ENCODE data around the gene PHF10.
"Not testable (repeated sequence)": the region's sequence is repeated elsewhere in the genome, so short reads cannot be mapped to it uniquely, and the experiment has no call there.

Gene PHF10

GRCh38 chr6:169724494-169725124 is at the start of gene PHF10:
Gene PHF10 (minus strand): TSS chr6:169724500. CDS start chr6:169723931, 569 bp downstream.
- DNase-seq, result peak; percentile 30

DNA sequence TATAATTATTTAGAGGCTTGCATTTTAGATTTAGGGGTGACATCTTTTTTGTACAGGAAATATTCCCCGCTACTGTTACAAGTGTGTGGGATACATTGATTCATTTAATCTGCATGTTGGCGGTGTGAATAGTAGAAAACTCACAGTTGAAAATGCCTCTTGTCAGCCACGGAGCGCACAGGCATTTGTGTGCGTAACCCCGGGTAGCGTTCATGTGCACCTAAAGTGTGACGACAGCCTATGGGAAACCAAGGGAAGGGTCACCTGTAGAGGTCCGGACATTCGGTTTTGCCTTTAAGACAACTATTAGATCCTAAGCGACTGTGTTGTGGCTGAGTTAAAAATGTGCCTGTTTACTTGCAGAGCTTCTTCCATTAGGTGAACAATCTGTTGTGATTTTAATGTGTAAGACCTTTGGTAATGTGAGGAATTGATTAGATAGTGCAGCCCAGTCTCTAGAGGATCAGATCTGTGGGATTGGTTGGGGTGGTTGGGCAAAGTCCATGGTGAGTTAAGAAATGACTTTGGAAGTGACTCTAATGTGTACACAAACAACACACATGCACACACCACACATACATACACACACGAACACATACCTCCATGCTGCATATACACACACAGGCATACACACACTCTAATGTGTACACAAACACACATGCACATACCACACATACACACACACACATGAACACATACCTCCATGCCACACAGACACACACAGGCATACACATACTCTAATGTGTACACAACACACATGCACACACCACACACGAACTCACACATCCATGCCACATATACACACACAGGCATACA is 42.8 kb upstream of the PHF10 start:
- no peak for DNase-seq

GRCh38 chr6:169766232-169766631 is 41.9 kb upstream of the PHF10 start:
- no peak for DNase-seq

GRCh38 chr6:169765789-169766188 is 41.5 kb upstream of the PHF10 start:
- DNase-seq, result not testable (repeated sequence)

GRCh38 chr6:169763881-169764280 is 39.6 kb upstream of the PHF10 start:
- DNase-seq, result no peak

GRCh38 chr6:169763308-169763707 is 39.0 kb upstream of the PHF10 start:
- no peak for DNase-seq

DNA sequence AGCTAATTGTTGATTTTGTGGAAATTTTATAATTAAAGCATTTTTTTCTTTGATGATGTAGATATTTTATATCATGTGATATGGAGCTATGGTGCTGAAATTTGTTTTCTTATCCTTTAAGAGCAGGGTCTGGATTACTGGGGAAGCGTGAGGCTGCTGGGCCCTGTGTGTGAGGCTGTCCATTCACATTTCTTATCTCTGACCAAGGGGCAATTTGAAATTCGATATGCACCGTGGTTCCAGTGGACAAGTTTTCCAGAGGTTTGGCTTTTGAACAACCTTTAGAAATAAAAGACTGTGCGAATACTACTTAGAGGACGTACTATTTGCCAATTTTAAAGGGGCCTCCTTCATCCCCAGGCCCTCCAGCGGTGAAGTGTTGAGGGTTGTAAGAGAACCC is 30.9 kb upstream of the PHF10 start:
- no peak for DNase-seq

DNA sequence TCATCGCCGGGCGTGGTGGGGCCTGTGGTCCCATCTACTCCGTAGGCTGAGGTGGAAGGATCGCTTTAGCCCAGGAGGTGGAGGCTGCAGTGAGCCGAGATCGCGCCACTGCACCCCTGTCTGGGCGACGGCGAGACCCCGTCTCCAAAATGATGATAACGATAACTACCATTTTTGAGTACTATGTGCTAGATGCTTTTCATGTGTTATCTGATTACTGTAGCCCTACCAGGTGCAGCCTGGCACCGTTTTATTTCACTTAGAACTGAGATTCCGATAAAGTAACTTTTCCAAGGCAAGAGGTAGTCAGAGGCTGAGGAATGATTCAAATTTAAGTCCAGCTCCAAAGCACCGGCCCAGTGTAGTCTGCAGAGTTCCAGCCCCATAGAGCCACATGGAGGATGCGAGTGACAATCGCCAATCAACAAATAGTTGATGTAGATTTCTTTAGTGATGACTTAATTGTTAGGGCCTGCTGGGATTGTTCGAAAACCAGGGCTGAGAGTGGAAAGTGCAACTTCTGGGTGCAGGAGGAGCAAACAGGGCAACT is 27.8 kb upstream of the PHF10 start:
- DNase-seq, result no peak

DNA sequence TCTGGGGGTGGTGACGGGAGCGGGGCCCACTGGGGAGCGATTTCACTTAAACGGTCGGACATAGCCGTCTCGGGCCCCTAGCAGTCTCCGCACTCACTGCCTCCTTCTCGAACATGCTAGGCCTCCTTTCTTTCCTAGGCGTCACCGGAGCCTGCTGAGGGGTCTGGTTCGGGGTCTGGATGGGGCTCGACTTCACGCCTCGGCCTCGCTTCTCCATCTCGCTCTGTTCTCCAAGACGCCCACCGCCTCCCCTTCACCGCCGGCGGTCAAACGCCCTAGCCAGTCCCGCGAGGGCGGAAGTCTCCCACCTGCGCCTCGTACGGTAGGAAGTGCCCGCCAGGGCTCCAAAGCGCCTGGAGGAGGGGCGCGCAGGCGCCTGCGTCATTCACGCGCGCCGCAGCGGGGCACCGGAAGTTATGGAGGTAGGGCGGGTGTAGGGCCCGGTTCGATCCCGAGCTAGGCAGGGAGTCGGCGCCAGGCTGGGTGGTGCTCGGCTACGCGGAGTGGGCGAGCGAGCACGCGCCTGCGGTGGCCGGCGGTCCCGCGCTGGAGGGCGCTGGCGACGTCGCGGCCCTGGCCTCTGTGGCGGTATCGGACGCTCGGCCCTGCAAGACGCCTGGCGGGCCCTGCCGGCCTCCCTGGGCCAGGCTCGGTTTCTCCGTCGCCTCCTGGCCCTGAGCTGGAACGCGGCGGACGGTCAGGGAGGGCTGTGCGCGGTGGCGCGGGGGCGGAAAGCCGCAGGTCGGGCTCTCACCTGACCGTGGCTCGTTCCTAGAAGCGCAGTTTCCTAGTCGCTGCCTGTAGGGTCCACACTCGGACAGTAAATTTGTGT is 27.2 kb upstream of the PHF10 start, which contains the start of the genes DYNLT2 and ERMARD:
DYNLT2 (minus strand) TSS at position 331 of the 832 bp plus-strand sequence; CDS start at position 217, 114 bp downstream.
ERMARD (plus strand) TSS at position 381 of the 832 bp plus-strand sequence; CDS start at position 417, 36 bp downstream.
- DNase-seq, result peak; percentile 60

DNA sequence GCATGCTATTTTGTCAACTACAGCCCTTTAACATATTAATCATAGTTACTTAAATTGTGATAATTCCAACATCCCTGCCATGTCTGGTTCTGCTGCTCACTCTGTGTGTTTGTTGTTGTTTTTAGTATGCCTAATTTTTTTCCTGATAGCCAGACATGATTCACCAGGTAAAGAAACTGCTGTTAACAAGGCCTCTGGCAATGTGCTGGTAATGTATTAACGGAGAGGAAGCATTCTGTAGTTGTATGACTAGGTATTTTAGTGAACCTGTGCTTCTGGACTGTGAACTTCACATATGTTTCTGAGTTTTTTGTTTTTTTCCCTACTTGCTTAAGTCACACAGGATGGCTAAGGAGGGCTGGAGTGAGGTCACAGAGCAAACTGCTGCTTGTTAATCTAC is 22.3 kb upstream of the PHF10 start:
- DNase-seq, result no peak

DNA sequence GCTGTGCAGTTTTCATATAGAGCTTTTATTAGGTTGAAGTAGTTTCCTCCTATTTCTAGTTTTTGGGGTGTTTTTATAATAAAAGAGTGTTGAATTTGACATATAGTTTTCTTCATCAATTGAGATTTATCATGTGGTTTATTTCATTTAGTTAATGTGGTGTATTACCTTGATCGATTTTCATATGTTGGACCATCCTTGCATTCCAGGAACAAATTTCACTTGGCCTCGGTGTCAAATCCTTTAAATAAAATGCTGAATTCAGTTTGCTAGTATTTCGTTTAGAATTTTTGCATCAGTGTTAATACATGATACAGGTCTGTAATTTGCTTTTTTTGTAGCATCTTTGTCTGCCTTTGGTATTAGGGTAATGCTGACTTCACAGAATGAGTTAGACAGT is 21.1 kb upstream of the PHF10 start:
- DNase-seq, result no peak

- DNase-seq, result no peak
These were observed 17.0 kb upstream of the PHF10 start for GRCh38 chr6:169741344-169741743.

DNA sequence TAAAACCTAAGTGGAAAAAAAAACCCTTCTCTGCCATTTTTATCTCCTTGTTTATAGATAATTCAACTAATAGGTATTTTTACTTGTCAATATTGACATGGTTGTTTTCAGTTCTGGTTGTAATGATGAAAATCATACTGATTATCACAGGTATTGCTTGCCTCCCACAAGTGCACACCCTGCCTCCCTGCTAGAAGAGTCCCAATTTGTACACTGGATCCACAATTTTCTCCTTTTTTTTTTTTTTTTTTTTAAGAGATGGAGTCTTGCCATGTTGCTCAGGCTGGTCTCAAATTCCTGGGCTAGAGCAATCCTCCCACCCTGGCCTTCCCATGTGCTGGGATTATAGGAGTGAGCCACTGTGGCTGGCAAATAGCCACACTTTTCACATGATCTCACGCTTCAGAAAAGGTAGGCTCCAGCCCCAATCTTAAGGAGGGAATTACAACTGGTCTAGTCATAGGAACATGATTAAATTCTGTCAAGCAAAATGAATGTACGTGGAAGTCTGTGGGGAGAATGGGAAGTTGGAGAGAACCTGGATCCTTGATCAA is 14.8 kb upstream of the PHF10 start:
- no peak for DNase-seq

DNA sequence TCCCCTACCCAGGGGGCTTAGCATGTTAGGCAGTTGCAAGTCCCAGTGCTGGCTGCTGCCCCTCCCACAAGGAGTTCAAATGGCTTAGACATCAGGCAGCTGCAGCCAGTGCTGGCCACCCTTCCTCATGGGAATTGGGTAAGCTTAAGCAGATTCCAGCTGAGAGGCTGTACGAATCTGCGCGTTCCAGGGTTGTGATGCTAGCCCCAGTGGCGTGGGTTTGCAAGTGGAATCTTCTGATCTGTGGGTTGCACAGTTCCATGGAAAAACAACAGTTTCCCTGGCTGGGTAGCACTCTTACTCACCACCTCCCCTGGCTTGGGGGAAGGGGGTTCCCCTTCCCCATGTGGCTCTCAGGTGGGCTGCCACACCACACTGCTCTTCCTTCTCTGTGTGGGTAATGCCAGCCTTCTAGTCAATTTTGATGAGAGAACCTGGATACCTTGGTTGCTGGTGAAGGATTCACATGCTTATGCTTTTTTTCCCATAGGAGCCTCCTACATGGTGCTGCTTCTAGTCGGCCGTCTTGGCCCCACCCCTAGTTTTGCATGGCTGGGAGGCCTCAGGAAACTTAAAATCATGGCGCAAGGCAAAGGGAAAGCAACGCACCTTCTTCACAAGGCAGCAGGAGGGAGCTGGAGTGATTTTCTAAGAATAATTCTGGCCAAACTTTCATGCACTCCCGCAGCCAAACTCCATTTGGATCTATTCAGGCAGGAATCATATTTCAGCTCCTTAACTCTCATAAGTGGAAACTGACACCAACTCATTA is 14.1 kb upstream of the PHF10 start:
- DNase-seq, result no peak

DNA sequence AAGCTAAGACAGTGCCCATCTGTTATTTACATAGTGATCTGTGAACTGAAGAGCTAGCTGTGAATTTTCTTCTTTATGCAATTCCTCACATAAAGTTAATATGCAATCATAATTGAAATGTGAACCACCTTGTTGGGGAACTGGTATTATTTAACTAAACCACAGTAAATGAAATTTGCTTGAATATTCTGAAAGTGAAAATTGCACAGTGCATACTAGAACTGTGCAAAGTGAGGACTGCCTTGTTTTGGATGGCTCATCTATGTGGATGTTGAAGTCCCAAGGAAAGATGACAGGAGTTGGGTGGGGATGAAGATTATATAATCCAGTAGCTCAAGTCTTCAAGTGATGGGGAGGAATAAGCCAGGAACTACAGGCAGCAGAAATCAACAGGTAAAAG is 5.7 kb upstream of the PHF10 start:
- DNase-seq, result no peak

- no peak for DNase-seq
These were observed 2.7 kb upstream of the PHF10 start for GRCh38 chr6:169726963-169727362.

- DNase-seq, result no peak
These were observed 1.7 kb upstream of the PHF10 start for GRCh38 chr6:169726049-169726400.

DNA sequence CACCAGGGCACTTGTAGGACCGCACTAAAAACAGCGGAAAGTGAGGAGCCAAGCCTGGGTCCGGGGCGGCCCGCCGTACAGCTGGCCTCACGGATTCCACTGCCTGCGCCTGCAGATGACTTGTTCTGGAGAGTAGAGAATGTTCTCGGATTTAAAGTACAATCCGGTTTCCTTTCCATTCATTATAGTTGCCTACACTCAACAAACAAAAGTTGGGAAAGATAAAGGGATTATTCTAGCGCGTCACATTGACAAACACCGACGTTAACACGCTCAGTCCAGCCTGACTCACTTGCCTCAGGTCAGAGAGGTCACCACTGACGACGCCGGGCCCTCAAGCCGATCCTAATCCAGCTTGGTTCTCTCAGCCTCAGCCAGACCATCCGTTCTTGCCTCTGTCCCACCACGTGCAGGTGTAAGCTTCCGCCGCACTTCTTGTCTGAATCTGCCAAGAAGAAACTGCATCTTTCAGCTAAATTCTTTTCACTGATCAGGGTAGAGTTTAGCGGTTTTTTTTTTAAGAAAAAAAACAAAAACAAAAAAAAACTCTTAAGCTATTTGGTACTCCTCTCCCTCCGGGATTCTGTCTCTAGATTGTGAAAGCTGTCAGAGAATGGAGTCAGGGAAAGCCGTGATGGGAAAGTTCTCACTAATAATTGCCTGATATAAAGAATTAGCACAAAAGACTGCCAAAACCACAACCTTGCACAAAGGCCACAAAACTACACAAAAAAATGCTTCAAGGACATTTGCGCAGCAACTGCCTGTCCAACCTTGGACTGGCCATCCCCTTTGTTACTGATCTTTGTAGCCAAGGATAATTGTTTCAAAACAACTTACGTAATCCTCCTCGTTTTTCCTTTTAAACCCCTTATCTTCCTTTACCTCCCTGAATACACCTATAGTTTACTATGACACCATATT is 1.1 kb upstream of the PHF10 start:
- DNase-seq, result peak; percentile 17

- DNase-seq, result no peak
These were observed 258 bp downstream of the PHF10 start for GRCh38 chr6:169723991-169724493.

GRCh38 chr6:169723200-169723909 is 945 bp downstream of the PHF10 start:
- DNase-seq, result no peak
